NCI-H1417 treated with DMSO at 0.1 percent for 48 hours (cell line): ENCODE measurements around the gene COMMD7.
A peak's percentile ranks its signal among the peaks of the same experiment; 100 is the strongest.

Source experiments
- DNase-seq: peaks from one replicate; lab custom pipeline; 2025; lab: John Stamatoyannopoulos, UW

Gene COMMD7

GRCh38 chr20:32743237-32744112 lies at the start of gene COMMD7:
TSS of gene COMMD7 (minus strand) at chr20:32743467. CDS start at chr20:32743391, 76 bp downstream.
- no peak for DNase-seq

- DNase-seq, result no peak
Measured at GRCh38 chr20:32792731-32793458, 49.6 kb upstream of the COMMD7 start.

DNA sequence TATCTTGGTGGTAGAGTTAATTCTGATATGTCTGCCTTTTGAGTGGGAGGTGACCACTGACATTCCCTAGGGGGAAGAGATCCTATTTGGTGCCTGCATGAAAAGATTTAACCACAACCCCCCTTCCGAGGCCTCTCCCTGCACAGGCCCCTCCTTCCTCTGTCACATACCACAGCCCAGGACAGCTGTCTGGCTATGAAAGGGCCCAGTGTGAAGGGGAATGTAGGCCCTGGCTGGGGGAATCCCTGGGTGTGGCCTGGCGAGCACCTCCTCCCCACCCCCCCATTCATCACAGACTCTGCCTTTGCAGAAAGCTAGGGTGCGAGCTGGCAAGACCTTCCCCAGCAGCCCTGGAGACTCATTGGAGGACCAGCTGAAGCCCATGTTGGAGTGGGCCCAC lies 49.0 kb upstream of the COMMD7 start:
- DNase-seq, result no peak

GRCh38 chr20:32790751-32791057 lies 47.4 kb upstream of the COMMD7 start:
- DNase-seq, result no peak

DNA sequence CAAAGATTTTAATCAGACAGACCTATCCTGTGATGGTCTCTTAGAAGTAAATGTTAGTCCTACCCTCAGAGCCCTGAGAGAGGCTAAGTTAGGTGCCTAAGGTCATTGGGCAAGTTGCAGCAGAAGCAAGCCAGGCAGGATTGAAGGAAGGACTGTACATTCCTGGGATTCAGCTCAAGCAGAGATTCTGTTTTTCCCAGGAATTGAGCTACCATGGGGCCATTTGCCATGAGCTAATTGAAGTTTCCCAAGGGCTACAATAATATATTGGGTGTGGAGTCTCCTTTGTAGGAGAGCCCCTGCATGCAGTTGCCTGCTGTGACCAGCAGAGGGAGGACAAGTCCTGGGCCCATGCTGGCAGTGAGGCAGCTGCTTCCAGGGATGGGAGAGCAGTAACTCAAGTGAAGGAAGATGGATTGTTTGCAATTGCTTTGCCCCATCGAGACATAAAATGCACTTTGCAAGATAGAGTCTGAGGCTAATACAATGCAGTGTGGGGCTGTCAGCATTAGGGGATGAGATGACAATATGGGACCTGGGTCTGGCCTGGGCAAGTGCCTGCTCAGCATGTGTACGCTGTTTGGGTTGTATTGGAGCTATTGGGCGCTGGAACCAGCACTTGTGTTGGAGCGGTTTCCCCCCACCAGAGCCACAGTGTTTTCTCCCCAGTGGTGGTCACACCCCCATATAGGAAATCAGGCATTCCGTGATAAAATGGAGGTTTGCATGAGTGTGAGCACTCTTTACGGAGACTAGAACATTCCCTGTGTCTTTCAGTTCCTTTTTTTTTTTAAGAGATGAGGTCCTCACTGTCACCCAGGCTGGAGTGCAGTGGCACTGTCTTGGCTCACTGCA lies 46.9 kb upstream of the COMMD7 start:
- DNase-seq, result peak; percentile 6

DNA sequence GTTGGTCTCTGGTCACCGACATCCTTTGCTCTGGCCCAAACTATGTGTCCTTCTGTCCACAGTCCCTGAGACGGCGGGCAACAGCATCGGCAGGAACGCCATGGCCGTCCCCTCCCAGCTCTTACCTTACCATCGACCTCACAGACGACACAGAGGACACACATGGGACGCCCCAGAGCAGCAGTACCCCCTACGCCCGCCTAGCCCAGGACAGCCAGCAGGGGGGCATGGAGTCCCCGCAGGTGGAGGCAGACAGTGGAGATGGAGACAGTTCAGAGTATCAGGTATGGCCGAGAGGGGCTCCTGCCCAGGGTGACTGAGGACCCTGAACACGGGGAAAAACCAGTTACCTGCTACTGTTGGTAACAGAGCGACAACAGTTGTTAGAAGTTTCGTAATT lies 43.9 kb upstream of the COMMD7 start:
- DNase-seq, result no peak

DNA sequence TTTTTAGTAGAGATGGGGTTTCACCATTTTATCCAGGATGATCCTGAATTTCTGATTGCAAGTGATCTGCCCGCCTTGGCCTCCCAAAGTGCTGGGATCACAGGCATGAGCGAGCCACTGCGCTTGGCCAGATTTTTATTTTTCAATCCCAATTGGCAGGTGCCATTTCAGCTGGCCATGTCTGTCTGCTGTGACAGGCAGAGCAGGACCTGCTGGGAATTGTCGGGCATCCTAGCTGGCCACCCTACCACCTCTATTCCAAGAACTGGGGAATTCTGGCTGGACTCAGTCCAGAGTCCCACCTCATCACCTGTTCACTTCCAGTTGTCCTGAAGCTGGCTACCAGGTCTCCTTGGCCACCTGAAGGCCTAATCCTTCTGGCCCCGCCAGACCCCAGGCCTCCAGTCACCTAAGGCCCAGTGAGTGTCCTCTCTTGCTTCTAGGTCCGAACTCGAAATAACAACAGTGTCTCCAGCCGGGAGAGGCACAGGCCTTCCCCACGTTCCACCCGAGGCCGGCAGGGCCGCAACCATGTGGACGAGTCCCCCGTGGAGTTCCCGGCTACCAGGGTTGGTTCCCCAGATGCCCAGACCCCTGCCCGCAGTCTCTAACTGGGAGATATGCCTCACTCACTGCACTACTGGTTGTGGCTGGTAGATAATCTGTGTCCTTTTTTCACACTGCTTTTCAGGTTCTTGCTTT lies 42.9 kb upstream of the COMMD7 start:
- no peak for DNase-seq

DNA sequence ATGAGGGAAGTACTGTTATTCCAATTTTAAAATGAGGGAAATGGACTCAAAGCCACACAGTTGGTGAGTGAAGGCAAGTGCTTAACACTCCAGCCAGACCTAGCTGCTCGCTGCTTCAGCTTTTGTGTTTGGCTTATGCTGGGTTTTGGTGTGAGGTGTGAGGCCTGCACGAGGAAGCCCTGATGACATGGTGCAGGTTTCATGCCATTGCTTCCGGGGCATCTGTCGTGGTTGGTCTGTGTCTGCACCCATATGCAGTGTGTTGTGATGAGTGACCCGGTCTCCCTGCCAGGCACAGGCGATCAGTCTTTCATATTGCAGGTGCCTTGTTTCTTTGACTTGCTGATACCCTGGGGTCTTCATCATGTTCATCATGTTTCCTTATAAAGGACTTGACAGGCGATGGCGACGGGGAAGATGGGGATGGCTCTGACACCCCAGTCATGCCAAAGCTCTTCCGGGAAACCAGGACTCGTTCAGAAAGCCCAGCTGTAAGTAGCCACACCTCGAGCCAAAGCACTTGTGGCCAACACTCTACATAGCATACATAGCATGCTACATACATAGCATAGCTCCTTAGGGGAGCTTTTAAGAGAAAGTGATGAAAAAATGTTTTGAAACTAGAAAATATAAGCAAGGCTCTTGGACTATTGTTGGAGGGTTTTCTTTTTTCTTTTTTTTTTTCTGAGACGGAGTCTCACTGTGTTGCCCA lies 41.3 kb upstream of the COMMD7 start:
- DNase-seq, result no peak

DNA sequence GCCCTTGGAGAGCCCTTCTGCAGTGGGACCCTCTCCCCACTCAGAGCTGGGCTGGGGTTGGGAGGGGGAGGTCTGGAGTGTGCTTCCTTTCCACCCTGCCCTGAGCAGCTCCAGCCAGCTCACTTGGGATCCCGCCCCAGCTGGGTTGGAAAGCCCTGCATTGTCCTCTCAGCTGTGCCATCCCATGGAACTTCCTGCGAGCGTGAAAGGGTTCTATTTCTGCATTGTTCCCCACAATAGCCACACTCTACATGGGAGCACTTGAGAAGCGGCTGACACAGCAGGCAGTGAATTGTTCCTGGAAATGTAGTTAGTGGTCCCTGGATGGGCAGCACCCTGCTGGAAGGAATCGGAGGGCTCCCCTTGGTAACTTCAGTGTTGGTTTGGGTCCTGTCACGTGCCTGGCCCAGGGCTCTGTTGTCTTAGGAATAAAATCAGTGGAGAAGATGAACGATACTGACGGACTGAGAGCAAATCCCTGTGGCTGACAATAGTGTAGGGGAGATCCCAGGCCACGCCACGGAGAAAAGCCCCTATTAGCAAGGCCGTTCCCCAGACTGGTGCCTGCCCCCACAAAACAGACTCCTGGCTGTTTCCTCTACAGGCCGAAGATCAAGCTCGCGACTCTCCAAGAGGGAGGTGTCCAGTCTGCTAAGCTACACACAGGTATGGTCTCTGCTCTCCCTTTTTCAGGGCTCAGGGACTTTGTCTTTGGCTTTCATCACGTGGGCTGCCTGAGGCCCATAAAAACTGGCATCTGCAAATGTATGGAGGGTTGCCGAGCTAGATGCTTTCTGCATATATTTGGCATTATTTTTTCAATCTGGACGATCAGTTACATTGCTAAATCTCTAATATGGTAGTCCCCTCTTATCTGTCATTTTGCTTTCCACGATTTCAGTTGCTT lies 37.7 kb upstream of the COMMD7 start:
- peak; percentile 7 for DNase-seq

GRCh38 chr20:32780278-32780677 lies 37.0 kb upstream of the COMMD7 start:
- DNase-seq, result no peak

DNA sequence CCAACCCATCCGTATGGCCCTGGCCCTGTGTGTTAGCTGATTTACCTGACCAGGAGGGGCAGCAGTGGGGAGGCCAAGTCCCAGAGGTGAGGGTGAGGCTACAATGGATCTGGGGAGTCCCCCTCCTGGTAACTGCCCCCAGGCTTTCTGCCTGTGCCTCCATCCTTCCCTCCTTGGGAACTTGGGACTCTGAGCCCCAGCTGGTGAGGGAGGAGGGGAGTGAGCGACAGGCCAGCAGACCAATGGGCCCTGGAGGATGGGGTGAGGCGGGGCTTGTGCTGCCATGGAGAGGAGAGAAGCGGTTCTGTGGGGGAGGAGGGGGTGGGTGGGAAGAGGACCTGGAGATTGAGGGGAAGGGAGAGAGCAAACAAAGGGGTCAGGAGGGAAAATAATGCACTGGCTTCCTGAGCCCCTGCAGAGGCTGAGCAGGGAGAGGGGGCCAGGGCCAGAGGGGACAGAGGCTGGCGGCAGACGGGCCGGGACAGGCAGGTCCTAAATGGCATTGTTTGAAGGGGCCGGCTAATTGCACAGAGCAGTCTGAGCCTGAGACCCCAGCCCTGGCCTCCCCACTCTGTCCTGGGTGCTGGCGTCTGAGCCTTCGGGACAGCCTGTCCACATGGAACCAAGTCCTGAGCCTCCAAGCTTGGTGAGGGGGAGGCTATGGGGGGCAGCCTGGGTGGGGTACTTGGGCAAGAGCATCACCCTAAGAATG lies 36.4 kb upstream of the COMMD7 start:
- peak; percentile 6 for DNase-seq

DNA sequence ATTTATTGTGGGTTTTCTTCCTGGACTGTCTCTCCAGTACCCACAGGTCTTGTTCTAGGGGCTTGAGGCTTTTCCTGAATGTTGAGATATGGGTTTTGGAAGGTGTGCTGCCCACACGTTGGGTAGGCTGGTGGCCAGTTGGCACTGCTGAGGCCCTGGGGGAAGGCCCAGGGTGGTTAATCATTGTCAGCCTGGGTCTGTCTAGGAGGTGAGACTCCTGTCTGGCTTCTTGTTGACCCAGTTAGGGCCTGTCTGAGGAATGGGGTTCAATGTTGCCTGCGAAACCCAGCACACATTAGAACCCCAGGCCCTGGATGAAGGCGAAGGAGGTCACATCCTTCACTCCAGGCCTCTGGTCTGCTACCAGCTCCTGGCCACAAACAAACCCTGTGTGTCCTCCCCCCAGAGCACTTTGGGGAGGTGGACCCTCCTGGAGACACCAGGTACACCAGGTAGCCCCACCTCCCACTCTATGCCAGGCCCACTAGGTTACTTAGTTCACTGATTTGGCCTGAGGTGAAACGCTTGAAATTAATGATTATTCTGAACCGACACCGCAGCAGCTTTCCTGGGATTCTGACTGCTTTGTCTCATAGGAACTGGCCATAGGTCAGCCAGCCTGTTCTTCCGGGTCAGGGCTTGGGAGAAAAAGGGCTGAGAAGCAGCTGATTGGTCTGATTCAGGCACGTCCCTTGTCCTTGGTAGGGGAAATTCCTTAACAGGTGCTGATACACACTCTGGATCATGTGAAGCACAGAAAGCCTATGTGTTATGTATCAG lies 34.1 kb upstream of the COMMD7 start:
- DNase-seq, result no peak

- DNase-seq, result no peak
Measured at GRCh38 chr20:32775336-32775991, 32.2 kb upstream of the COMMD7 start.

- DNase-seq, result no peak
Measured at GRCh38 chr20:32773855-32774254, 30.6 kb upstream of the COMMD7 start.

DNA sequence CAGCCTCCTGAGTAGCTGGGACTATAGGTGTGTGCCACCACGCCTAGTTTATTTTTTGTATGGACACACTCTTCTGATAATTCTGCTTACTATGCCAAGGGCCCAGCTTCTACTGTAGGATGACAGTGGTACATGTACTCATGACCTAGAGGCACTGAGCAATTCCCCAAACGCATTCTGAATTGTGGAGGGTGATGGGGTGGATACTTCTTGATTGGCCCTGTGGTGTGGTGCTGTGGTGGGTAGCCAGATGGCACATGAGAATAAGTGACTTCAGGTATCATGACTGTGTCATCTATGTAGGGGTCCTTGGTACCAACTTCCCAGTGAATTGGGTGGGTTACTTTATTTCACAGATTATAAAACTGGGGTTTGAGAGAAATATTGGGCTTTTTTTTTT lies 30.0 kb upstream of the COMMD7 start:
- DNase-seq, result no peak

DNA sequence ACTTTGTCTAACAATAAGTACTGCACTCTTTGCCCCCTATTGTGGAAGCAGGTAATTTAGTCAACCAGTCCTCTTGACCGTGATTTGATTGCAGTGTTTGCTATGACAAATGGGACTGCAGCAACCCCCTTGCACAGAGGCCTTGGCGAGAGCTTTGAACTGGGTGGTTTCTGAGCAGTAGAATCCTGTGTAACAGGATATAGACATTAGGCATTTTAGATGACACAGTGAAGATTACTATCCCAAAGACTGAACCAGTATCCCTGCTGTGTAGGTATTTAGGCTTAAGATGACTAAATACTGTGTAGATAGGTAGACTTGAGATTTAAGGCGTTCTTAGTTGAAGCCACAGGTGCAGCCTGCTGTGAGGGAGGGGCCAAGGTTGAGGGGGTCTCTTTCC lies 28.8 kb upstream of the COMMD7 start:
- no peak for DNase-seq

GRCh38 chr20:32767418-32768198 lies 24.3 kb upstream of the COMMD7 start:
- DNase-seq, result no peak
